GM21528 (cell line): ENCODE data around the gene SLC35E3.

Experiments used
- ATAC-seq: cut with Tn5 transposase; IDR thresholded peaks from one replicate; pipeline ENCODE4 v1.9.1; 2021; ENCODE audit warnings: mild to moderate bottlenecking, moderate library complexity; ENCODE audit not compliant: unreplicated experiment, low FRiP score

The SLC35E3 gene

GRCh38 chr12:68745904-68746571 lies at the start of gene SLC35E3:
TSS of gene SLC35E3 (plus strand) at chr12:68746176. CDS start at chr12:68746378, 202 bp downstream.
- ATAC-seq = peak; percentile 97

GRCh38 chr12:68699486-68699885 lies 46.5 kb upstream of the SLC35E3 start:
- no peak for ATAC-seq

GRCh38 chr12:68727776-68728175 lies 18.2 kb upstream of the SLC35E3 start:
- ATAC-seq = no peak

- no peak for ATAC-seq
Measured at GRCh38 chr12:68733661-68734071, 12.3 kb upstream of the SLC35E3 start.

DNA sequence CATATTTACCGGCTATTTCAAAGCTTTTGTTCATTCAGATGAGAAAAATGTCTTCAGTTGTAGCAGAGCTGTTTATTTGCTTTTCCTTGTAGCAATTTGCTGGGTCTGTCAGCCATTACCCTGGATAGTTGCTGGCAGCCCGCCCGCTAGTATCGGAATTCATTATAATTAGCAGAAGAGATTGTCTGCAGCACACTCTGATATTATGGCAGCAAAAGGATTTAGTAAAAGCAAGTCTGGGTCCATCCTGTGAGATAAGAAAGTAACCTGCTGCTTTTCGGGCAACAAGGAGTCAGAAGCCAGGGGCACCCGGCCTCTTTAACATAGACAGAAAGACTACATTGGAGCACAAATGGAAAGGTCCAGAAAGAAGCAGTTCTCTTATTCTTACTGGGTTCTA lies 6.1 kb upstream of the SLC35E3 start:
- no peak for ATAC-seq

GRCh38 chr12:68743356-68743755 lies 2.6 kb upstream of the SLC35E3 start:
- ATAC-seq = no peak

DNA sequence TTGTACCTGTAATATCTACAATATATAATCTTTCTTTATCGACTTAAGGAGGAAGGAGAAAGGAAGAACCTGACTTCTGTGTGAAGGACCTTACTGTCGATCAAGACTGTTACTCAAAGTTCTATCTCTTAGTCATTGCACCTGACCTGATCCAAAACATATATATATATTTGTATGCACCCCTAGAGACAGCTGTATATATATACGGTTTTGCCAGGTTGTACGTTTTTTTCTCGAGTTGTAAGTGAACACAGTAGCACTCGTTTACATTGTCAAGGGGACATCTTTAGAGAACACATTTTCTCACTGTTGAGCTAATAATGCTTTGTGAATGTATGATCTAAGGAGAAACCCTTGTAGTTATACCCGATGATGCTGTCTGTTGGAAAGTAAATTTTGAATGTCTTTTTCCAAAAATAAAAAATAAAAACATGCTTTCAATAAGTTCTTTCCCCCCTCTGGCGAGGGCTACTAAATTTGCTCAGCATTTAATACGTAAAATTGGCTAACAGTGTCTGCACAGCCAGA lies 536 bp upstream of the SLC35E3 start:
- ATAC-seq = peak; percentile 4

GRCh38 chr12:68746572-68747180 lies 700 bp downstream of the SLC35E3 start:
- ATAC-seq = peak; percentile 39

GRCh38 chr12:68749443-68749842 lies 3.5 kb downstream of the SLC35E3 start:
- ATAC-seq = no peak

DNA sequence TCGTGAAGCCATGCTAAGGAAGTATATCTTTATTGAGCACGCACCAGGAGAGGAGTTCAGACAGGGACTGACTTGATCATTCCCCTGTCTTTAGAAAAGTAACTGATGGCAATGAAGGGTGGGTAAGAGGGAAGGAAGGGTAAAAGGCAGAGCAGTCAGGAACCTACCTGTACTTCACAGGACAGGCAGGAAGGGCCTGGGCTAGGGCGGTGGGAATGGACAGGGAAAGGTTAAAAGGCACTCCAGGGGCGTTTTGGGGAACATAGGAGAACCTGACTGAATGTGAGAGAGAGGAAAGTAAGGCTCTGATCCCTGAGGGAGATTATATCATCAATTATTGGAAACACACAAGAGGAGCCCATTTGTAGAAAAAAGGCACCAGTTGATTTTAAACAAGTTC lies 3.9 kb downstream of the SLC35E3 start:
- ATAC-seq = no peak

GRCh38 chr12:68750506-68750905 lies 4.5 kb downstream of the SLC35E3 start:
- ATAC-seq = no peak

- ATAC-seq = no peak
Measured at GRCh38 chr12:68755536-68756243, 9.7 kb downstream of the SLC35E3 start.

GRCh38 chr12:68759852-68760251 lies 13.9 kb downstream of the SLC35E3 start:
- no peak for ATAC-seq

DNA sequence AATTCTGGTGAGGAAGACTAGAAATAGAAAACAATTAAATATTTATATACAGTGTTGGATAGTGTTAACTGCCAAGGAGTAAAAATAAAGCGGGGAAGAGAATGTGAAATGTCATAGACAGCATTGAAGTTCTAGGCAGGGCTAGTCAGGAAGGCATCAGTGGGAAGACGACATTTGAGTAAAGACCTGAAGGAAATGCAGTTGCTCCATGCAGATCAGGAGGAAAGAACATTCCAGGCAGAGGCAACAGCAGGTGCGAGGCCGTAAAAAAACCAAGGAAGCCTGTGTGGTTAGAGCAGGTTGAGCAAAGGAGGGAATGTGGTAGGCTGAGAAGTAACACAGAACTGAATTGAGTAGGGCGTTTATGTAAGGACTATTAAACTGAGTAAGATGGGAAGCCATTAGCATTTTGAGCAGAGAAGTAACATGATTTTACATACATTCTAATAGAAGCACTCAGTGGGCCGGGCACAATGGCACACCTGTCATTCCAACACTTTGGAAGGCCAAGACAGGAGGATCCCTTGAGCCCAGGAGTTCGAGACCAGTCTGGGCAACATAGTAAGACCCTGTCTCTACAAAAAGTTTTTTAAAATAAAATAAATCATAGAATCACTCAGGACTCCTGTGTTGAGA lies 14.9 kb downstream of the SLC35E3 start:
- no peak for ATAC-seq

DNA sequence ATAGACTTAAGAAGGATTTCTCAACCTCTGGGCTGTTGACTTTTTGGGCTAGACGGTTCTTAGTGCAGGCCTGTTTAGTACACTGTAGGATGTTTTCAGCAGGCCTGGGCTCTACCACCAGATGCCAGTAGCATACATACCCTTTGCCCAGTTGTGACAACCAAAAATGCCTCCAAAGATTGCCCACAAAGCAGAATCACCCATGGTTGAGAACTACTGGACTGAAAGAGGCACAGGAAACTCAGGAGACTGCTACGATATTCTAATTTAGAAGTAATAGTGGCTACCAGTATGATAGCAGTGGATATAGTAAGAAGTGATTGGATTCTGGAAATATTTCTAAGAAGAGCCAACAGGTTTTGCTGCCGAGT lies 15.5 kb downstream of the SLC35E3 start:
- ATAC-seq = no peak

- ATAC-seq = no peak
Measured at GRCh38 chr12:68761901-68762630, 16.1 kb downstream of the SLC35E3 start.

DNA sequence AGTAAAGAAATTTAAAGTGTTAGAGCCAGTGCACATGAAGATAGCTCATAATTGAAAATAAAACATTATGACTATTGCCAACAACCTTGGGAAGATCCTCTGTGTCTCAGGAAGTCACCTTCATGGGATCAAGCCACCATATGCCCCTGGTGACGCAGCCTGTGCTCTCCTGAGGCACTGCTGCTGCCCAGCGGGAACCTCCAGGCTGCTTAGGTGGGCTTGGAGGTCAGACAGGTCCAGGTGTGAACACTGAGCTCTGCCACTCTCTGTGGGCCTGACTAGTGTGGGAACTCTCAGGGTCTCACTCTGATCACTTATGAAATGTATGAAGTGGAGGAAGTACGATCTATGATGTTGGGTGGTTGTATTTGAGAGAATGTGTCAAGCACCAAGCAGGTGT lies 16.7 kb downstream of the SLC35E3 start:
- no peak for ATAC-seq

DNA sequence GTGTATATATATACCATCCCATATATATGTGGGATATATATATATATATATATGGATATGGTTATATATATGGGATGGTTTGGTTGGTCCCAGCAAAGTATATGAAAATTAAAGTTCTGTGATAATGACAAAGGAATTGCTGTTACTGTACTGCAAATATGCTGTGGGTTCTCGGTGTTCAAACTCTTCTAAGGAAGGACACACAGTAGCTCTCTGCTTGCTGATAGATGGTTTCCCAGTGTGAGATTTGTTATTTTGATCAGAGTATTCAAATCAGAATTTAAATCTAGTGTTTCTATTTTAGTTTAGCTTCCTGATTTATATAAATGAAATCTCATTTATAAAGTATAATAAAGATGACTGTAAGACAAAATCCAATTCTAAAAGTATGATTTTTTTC lies 19.7 kb downstream of the SLC35E3 start:
- ATAC-seq = no peak

GRCh38 chr12:68766646-68767045 lies 20.7 kb downstream of the SLC35E3 start:
- ATAC-seq = no peak

DNA sequence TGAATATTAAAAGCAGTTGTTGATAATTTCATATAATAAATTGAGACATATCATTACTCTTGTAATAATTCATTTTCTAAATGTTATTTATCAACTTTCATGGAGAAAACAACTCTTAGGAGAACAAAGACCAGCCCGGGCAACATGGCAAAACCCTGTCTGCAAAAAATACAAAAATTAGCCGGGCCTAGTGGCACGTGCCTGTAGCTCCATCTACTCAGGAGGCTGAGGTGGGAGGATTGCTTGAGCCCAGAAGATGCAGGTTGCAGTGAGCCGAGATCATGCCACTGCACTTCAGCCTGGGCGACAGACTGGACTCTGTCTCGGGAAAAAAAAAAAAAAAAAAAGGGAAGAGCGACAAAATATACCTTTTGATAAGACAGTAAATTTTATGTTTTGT lies 21.2 kb downstream of the SLC35E3 start:
- no peak for ATAC-seq
